Measurements from ENCODE around the gene PLA2G2A.

PLA2G2A gene

GRCh38 chr1:19926296-19927129 lies 52.9 kb downstream of the PLA2G2A start:
- DNase-seq (no peak), ATAC-seq (no peak)

All from stimulated activated naive CD8-positive, alpha-beta T cell treated with anti-CD3 and anti-CD28 coated beads, Interleukin-15, Interleukin-2, amounts not matched to agents 100 U/mL and 50 U/mL, for 24 hours (primary cell).